GM21447 (cell line): ENCODE results near the gene VWA8.
"Not testable (repeated sequence)": the region's sequence is repeated elsewhere in the genome, so short reads cannot be mapped to it uniquely, and the experiment has no call there.

ENCODE experiments used
- ATAC-seq: cut with Tn5 transposase; IDR thresholded peaks from one replicate; pipeline ENCODE4 v1.9.1; 2021; ENCODE audit not compliant: unreplicated experiment

The VWA8 gene

DNA sequence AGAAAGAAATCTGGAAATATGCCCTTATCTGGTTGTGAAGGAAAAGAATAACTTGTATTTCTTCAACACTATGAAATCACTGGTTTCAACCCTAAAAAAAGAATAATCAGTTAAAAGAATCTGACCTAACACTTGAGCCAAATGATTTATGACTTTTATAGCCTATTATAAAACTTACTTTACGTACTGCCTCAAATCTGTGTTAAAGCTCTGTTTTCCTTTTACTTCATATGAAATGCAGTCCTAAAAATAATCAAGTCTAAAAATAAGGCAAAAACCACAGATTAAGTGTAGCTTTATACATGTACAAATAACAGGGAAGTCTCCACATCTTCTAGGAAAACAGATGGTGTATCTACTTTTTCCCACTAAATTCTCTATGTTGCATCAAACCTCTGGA lies 101.3 kb downstream of the VWA8 start:
- ATAC-seq = no peak

DNA sequence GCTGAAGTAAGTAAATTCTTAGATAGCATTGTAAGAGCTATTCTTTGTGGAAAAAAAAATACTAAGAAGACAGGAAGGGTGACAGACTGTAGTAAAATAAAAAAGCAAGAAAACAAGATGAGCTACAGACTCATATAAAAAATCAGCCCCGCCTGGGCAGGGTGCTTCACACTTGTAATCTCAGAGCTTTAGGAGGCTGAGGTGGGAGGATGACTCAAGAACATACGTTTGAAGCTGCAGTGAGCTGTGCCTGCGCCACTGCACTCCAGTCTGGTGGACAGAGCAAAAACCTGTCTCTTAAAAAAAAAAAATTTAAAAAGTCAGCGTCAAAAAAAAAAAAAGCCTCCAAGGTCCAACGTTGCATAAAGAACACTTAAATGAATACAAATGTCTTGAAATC lies 102.1 kb downstream of the VWA8 start:
- ATAC-seq = no peak

DNA sequence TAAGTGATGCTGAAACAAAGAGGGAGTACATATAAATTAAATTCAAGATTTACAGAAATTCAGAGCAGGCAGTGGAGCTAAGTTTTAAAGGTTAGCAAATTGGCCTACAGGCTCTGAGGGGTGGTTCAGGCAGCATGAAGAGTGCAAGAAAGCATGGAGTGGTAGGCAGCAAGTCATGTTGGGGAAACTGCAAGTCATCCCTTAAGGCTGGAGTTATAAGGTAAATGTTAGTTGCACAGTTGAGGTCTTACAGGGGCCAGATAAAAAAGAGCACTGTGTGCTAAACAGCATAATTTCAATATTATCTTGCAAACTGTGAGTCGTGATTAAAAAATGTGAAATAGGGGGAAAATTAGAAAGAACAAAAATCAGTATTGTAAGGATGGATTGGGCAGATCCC lies 106.2 kb downstream of the VWA8 start:
- ATAC-seq = no peak

DNA sequence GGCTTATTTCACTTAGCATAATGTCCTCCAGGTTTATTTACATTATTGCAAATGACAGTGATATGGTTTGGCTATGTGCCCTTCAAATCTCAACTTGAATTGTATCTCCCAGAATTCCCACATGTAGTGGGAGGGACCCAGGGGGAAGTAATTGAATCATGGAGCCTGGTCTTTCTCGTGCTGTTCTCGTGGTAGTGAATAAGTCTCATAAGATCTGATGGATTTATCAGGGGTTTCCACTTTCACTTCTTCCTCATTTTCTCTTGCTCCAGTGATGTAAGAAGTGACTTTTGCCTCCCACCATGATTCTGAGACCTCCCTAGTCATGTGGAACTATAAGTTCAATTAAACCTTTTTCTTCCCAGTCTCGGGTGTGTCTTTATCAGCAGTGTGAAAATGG lies 109.6 kb downstream of the VWA8 start:
- no peak for ATAC-seq

DNA sequence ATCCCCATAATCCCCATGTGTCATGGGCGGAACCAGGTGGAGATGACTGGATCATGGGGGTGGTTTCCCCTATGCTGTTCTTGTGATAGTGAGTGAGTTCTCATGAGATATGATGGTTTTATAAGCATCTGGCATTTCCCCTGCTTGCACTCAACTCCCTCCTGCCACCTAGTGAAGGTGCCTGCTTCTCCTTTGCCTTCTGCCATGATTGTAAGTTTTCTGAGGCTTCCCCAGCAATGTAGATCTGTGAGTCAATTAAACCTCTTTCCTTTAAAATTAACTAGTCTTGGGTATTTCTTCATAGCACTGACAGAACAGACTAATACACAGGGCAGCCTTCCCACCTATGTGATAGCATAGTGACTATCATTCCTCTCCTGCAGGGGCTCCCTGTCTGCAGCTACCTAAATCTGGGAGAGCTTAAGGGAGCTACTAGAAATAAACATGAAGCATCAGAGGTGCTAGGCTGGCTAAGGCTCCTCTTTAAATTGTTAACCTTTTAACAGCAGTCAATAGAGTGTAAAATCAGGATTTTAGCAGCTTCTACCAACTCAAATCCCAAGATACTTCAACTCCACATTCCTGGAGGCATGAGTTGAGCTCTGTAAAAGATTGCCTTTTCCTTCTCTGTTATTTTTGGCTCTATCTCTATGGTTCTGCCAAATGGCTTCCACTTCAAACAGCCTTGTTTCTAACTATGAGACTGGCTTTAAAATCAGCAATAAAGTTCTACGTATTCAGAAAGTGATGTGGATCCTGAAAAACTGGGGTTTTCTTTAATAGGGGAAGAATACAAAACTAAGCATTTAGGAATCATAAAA lies 112.3 kb downstream of the VWA8 start:
- no peak for ATAC-seq

DNA sequence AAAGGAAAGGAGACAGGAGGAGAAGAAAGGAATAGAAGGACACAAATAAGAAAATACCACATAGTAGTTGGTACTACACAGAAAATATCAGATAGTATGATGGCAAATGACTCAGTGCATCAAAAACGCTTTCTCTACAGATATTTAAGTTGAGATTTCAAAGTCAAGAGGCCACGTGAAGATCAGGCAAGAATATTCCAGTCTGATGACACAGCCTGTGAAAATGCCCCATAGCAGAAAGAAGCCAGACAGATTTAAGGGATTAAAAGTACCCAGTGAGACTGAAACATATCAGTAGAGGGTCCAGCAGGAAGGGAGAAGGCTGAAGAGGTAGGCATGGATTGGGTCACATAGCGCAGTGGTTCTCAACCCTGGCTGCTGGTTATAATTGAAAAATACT lies 113.7 kb downstream of the VWA8 start:
- no peak for ATAC-seq

DNA sequence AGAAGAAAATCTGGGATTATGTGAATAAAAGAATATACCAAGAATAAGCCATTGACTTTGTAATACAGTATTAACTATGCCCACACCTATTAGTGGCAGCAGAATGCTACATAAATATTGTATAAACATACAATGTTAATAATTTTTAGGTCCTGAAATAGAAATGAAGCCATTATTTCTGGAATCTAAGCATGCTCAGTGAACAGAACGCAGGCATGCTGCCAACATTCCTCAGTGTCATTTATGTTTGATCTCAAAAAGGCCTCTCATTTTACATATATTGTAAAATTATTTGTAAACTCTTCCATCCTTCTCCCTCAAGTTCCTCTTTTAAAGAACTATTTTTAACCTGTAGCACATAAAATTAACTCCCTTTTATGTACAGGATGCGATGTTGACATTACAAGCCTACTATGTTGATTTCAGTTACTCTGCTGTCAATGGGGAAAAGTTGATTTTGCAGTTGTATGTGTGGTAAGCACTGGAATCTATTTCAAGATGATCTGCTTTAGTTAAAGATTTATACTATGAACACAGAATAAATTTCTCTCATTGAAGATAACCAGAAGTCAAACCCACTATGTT lies 118.8 kb downstream of the VWA8 start:
- no peak for ATAC-seq

DNA sequence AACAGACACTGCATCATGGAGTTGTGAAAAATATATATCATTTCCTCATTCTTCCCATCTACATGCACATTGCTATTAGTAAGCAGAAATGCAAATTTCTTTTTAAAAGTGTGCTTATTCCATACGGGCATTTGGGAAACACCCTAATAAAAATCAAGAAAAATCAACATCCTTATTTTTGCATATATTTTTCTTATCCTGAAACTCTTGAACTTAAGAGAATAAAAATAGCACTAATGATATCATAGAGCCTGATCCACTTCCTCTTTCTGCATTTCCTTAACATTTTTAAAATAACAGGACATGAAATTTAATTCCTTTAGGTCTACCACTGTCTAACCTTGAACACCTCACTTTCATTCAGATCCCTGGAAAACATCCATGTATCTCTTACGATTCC lies 123.3 kb downstream of the VWA8 start:
- ATAC-seq = no peak

DNA sequence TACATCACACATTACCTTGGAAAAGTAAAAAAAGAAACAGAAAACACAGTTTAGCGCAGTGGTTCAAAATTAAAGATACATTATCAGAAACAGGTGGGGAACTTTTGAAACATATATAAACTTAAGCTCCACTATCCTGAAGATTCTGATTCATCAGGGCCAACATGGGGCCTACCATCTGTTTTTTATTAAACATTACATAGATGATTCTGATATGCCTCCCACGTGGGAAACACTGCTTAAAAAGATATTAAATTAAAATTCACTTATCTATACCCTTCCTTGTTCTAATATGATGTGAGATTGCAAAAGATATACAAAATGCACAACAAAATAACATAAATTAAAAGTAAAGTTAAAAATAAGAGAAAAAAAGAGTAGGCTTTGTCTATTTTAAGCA lies 125.0 kb downstream of the VWA8 start:
- ATAC-seq = no peak

DNA sequence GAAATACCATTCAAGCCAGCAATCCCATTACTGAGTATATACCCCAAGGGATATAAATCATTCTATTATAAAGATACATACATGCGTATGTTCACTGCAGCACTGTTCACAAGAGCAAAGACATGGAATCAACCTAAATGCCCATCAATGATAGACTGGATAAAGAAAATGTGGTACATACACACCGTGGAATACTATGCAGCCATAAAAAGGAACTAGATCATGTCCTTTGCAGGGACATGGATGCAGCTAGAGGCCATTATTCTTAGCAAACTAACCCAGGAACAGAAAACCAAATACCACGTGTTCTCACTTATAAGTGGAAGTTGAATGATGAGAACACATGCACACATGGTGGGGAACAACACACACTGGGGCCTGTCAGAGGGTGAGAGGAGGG lies 126.2 kb downstream of the VWA8 start:
- ATAC-seq = not testable (repeated sequence)

DNA sequence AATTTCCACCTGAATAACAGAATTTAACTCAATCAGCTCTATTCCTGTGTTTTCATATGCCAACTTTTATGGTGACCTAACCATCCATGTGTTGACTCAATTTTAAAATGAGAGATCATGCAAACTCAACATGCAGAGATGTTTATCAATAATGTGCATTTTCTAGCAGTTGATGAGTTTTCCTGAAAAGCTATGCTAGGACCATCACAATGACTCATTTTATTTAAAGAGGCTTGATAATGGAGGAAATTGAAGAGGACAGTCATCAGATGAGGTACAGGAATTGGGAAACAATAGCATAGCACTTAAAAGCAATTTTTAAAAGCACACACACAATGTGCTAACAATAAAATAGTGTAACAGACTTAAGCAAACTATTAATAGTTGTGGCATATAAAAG lies 127.1 kb downstream of the VWA8 start:
- ATAC-seq = no peak

DNA sequence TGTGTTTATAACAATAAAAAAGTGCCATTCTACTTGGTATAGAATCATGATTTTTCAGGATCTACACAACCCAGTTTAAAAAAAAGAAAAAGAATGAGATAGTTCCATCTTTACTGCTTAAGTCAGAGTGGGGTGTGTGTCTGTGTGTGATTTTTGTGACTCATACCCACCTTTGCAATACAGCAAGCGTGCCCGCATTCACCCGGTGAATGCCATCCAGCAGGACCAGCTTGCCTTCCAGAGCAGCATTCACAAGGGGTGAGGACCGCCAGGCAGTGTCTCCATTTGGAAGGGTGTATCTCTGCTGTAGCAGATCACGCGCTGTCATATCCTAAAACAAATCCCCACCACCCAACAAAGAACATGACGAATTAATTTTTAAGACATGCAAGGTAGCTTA lies 127.7 kb downstream of the VWA8 start:
- no peak for ATAC-seq

DNA sequence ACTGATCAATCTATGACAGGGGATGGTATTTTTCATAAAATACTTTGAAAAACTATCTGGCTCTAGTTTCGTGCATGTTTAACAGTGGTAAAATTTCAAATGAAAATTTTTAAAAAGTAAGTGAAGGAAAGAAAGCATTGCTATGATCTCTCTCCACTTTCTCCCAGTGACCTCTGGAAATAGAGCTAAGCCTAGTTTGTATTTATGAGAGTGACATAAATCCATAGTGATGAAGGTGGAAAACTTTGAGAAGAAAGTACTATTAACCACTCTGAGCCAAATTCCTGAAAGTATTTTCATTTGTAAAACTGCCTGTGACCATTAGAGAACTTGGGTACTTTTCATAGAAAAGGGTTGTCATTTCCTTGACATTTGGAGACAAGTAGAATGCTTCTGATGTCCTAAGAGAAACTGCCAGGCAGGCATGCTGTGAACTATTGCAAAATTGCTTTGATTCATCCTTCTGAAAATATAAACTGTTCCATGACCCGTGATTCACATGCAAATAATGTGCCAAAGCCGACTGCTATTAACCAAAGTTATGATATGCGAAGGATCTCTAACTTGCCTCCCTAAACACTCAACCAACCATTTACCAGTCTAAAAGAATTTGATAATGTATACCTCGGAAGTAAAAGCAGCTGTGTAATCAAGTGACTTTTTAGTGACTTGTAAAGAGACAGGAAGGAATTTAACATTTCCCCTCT lies 133.2 kb downstream of the VWA8 start:
- no peak for ATAC-seq

DNA sequence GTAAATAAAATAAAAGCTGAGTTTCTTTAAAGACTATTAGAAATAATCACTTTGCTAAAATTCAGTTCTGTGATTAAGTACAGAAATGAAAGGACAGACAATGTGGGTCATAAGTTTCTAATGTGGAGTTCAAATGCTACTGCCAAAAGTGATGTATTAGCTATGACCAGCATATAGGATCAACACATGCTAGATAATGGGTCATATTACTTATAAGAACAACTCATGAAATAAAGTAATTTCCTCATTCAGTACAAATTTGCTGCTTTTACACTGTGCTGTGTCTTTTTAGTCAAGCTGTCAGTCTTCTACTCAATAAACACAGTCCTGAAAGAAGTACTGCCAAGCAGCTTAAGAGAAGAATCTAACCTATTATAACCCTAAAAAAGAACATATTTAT lies 135.2 kb downstream of the VWA8 start:
- ATAC-seq = no peak

DNA sequence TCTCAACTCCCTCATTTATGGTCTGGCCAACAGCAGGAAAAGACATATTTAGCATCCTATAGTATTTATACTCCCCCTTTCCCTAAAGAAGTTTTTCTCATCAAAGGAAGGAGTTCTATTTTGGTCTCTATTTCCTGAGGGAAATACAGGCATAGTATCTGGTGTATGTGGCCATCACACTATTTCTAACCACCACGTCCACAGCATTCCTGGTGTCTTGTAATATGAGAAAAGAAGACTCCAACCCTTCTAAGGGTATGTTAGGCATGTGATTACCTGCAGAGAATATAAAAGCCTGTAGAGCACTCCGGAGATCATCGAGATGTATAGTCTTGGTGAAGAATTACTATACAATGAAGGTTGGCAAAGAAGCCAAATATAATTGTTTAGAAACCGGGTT lies 137.4 kb downstream of the VWA8 start:
- ATAC-seq = no peak

DNA sequence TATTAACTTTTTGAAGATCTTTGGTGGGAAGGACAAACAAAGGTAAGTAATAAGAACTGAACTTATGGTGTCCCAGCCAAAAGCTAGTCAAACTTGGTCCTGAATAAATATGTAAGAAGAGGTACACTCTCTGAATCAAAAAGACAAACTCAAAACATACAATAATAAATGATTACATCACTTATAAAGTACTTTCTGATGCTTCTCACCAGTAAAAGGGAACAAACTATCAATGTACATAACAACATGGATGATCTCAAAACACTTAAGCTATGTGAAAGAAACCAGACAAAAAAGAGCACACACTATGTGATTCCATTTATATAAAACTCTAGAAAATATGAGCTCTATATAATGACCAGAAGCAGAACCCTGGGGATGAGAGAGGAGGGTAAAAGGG lies 138.3 kb downstream of the VWA8 start:
- no peak for ATAC-seq

DNA sequence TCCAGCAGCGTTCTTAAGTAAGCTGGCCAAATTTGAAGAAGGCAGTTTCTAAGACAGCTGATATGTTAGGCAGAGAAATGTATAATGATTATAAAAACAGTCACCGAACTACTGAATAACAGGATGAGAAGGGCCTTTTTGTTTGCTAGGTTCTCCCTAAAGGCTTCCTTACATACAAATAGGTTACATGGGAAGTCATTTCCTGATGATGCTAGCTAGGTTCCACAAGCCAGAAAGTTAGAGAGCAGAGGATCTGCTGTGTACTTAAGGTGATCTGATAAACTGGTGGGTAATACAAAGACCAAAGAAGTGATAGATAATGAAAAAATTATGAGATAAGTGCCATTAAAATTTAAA lies 139.7 kb downstream of the VWA8 start:
- no peak for ATAC-seq

DNA sequence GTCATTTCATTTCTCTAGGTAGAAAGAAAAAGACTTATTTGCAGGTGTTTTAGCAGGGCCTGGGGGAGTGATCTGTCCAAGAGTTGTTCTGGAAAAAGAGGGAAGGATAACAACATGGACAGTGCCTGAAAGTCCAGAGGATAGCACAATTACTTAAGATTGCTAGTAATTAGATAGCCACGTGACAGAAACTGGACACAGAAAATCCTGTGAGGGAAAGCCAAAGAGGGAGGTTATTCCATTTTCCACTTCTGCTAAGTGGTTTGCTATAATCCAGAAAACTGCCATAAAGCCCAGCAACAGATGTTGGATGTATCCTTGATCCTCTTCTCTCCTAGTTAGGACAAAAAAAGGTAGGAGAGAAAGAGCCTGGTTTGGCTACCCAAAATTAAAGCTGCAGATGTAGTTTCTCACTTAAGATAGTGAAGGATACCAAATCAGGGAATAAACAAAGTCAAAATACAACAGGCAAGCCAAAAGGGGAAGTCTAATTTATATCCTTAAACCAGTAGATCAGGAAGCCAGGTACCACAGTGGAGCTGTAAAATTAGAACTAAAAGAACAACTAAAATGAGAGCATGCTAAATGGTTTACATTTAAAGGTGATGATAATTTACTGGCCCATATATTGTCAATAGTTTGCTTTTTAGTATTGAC lies 140.2 kb downstream of the VWA8 start:
- ATAC-seq = no peak

DNA sequence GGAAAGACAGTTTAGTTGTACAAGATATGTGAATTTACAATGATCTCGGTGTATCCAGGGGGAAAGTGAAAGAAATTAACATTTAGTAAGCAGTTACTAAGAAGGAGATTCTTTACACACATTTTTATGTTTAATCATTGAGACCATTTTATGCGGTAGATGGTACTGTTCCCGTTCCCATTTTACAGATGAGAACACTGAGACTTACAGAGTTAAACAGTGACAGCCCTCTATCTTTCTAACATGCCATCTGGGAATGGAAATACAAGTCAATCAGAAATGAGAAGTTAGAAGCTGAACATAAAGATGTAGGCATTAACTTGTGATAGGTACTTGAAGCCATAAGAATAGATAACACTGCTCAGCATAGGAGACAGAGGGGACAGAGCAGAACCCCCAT lies 144.9 kb downstream of the VWA8 start:
- ATAC-seq = no peak

DNA sequence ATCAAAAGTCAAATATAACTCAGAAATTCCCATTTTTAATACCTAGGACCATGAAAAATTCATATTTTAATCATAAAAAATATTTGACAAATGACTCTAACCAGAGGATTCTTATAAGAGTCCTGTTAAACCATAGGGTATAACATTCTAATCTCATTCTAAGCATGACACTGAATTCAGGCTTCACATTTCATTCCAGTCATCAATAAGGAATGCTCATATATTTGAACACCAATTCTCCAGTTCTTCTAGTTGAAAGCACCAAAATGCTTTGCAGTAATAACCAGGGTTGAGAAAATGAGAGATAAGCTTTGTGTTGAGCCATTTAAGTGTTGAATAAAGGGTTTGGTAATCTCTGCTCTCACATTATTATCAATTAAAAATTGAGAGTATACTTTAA lies 147.5 kb downstream of the VWA8 start:
- no peak for ATAC-seq

DNA sequence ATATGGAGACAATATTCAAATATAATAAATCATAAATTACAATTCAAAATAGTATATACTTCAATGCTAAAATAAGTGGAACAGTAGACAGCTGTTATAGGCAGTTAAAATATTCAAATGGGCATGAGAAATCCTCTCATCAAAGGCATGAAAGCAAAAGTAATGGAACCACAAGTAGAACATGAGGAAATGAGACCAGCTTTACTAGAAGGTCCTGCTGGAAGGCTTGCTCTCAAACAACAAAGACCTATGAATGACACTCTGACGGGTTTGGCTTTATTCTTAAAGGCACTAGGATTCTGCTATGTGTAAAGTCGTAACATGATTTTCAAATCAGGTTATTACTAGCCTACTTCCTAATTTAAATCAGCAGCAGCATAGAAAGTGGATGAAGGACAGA lies 148.1 kb downstream of the VWA8 start:
- peak; percentile 74 for ATAC-seq

DNA sequence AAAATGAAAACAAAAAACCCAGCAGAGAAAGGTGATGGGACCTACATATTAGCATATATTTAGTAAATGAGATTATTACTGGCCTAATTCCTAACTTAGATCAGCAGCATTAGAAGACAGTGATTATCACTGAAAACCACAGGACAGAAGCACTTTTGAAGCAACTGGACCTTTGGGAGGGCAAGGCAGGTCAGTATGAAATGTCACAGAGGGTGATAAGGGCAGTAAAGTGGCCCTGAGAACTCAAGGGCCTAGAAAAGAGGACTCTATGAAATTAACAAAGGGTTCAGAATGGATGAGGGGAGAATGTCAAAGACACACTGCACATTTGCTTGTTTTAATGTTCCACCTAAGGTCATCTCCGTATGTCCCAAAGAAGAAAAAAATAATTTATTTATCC lies 148.7 kb downstream of the VWA8 start:
- ATAC-seq = no peak
